IMR-90 (cell line): Measurements from ENCODE around the gene POLR2E. TPM values are rescaled to one million over a fixed set of nuclear protein-coding genes. Genes with fewer than 3 reads are reported as not detected.

Source experiments
- FOS ChIP-seq: fragments of 150-350 bp; IDR thresholded peaks from 2 replicates; pipeline ENCODE4 v1.6.1; 2016; ENCODE audit warnings: low read depth, low read length
- MAFK ChIP-seq: IDR thresholded peaks from 2 replicates; pipeline ENCODE4 v1.6.1; 2012; ENCODE audit warnings: low read depth, low read length, improper control_type of control experiment
- polyA plus RNA-seq, 3 experiments: library from polyadenylated mRNA; depleted of rRNA; stranded (reverse); fragments of >200 nt; gene quantifications; 2 replicates each; pipeline ENCODE4 v1.2.3, GENCODE V29; 2012; ENCODE audit warnings: low replicate concordance in 1 of 3
- total RNA-seq: library from RNA; depleted of rRNA; stranded (reverse); fragments of >200 nt; gene quantifications from 2 replicates; pipeline ENCODE4 v1.2.3, GENCODE V29; 2012

POLR2E gene
- total and polyA plus RNA-seq, 2 of the 4 experiments (the other 2 are of a cell fraction), result 294 to 391 TPM

GRCh38 chr19:1105008-1105872 lies 10.1 kb upstream of the POLR2E start (continued):
- no peak for TF ChIP-seq MAFK
- no peak for TF ChIP-seq FOS
